COLO668 (cell line): ENCODE data around the gene METAP1D.
"Not testable (repeated sequence)": the region's sequence is repeated elsewhere in the genome, so short reads cannot be mapped to it uniquely, and the experiment has no call there.

Experiments used
- DNase-seq: peaks from one replicate; lab custom pipeline; 2025; ENCODE audit not compliant: unreplicated experiment; lab: John Stamatoyannopoulos, UW

METAP1D gene

GRCh38 chr2:171999604-172000469 is at the start of gene METAP1D:
TSS of gene METAP1D (plus strand) at chr2:171999953. CDS start at chr2:171999970, 17 bp downstream.
- peak; percentile 98 for DNase-seq

- DNase-seq, result no peak
Measured at GRCh38 chr2:171952276-171952675, 47.5 kb upstream of the METAP1D start.

GRCh38 chr2:171952748-171953147 is 47.0 kb upstream of the METAP1D start:
- DNase-seq, result no peak

GRCh38 chr2:171956135-171956825 is 43.5 kb upstream of the METAP1D start:
- no peak for DNase-seq

- no peak for DNase-seq
Measured at GRCh38 chr2:171957061-171957460, 42.7 kb upstream of the METAP1D start.

GRCh38 chr2:171958475-171958874 is 41.3 kb upstream of the METAP1D start:
- DNase-seq, result no peak

- DNase-seq, result no peak
Measured at GRCh38 chr2:171959998-171960397, 39.8 kb upstream of the METAP1D start.

GRCh38 chr2:171960570-171960969 is 39.2 kb upstream of the METAP1D start:
- no peak for DNase-seq

- no peak for DNase-seq
Measured at GRCh38 chr2:171963198-171963597, 36.6 kb upstream of the METAP1D start.

GRCh38 chr2:171964308-171964707 is 35.4 kb upstream of the METAP1D start:
- DNase-seq, result no peak

- no peak for DNase-seq
Measured at GRCh38 chr2:171965238-171965637, 34.5 kb upstream of the METAP1D start.

GRCh38 chr2:171965661-171966060 is 34.1 kb upstream of the METAP1D start:
- no peak for DNase-seq

GRCh38 chr2:171966235-171966634 is 33.5 kb upstream of the METAP1D start:
- DNase-seq, result no peak

GRCh38 chr2:171966688-171967087 is 33.1 kb upstream of the METAP1D start:
- no peak for DNase-seq

- no peak for DNase-seq
Measured at GRCh38 chr2:171968509-171968908, 31.2 kb upstream of the METAP1D start.

GRCh38 chr2:171972329-171972982 is 27.3 kb upstream of the METAP1D start:
- no peak for DNase-seq

- no peak for DNase-seq
Measured at GRCh38 chr2:171979103-171979502, 20.6 kb upstream of the METAP1D start.

- not testable (repeated sequence) for DNase-seq
Measured at GRCh38 chr2:171983924-171984323, 15.8 kb upstream of the METAP1D start.

GRCh38 chr2:171985076-171985475 is 14.7 kb upstream of the METAP1D start:
- no peak for DNase-seq

- DNase-seq, result no peak
Measured at GRCh38 chr2:171986778-171987177, 13.0 kb upstream of the METAP1D start.

- DNase-seq, result no peak
Measured at GRCh38 chr2:171991027-171991426, 8.7 kb upstream of the METAP1D start.

- DNase-seq, result no peak
Measured at GRCh38 chr2:171995586-171995985, 4.2 kb upstream of the METAP1D start.
